Thyroid gland (tissue), 4 donors: ENCODE measurements around the gene NMNAT2.

Experiments
- CTCF ChIP-seq, 6 experiments: fragments of 200-600 bp in 3 of 6; fragments of 450-650 bp in 3 of 6; sonication (generic) in 3 of 6; IDR thresholded peaks; one replicate each; pipeline ENCODE4 v1.5.1; 2016 to 2019; ENCODE audit warnings: antibody characterized with exemption in 6 of 6, mild to moderate bottlenecking in 2 of 6, inconsistent platforms in 1 of 6, moderate library complexity in 1 of 6
- POLR2A ChIP-seq, 2 donors: fragments of 450-650 bp; IDR thresholded peaks; one replicate each; pipeline ENCODE4 v1.6.1; 2017; ENCODE audit warnings: antibody characterized with exemption in 2 of 2, mild to moderate bottlenecking in 2 of 2, moderate library complexity in 1 of 2

- TF ChIP-seq CTCF (IDR thresholded peaks at IDR 0.05) (no peak), POLR2A (IDR thresholded peaks at IDR 0.05) (no peak)
These were observed 19.9 kb upstream of the NMNAT2 start for GRCh38 chr1:183438060-183438459.
